UCSD-AML1 (cell line): ENCODE measurements around the gene IFIT1.
"Not testable (repeated sequence)": the region's sequence is repeated elsewhere in the genome, so short reads cannot be mapped to it uniquely, and the experiment has no call there.

Source experiments
- DNase-seq: peaks from one replicate; lab custom pipeline; 2025; ENCODE audit not compliant: unreplicated experiment; lab: John Stamatoyannopoulos, UW

The IFIT1 gene

DNA sequence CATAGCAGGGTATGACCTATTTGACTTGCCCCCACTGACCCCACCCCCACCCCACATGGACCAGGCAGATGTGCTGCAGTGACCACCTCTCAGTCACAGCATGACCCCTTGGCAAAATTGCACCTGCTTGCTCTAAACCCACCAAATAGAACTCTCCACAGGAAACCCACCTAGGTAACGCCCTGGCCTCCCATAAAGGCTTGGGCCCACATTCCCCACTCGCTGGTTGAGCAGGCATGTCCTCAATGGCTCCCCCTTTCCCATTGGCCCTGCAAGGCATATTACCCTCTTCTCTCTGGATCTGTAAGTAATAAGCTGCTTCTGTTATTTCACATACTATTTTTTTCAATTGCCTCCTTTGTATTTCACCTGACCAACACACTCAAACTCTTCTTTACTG, 2.7 kb downstream of the IFIT1 start:
- no peak for DNase-seq

DNA sequence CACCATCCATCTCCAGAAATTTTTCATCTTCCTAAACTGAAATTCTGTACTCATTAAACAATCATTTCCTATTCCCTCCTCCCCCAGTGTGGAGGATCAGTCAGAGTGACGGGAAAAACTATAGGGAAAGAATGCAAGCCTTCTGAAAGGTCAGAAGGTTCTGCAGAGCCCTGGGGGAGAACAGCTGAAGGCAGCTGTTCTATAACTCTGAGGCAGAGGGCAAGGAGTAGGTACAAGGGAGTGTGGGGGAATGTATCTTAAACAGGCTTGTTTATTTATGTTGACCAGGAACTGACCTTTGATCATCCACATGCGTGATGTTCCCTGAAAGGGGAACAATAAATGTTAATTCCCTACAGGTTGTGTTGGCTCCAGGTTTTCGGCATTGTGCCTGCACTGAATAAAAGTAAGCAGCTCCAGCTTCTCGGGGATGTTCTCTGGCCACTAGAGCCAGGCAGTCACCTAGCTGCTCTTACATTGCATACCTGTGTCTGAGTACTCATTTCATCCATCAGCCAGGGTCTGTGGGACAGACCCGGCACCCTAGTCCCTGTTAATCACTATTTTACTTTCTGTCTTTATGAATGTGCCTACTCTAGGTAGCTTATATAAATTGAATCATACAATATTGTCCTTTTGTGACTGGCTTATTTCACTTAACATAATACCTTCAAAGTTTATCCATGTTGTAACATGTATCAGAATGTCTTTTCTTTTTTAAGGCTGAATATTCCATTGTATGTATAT, 5.8 kb downstream of the IFIT1 start:
- DNase-seq, result no peak

DNA sequence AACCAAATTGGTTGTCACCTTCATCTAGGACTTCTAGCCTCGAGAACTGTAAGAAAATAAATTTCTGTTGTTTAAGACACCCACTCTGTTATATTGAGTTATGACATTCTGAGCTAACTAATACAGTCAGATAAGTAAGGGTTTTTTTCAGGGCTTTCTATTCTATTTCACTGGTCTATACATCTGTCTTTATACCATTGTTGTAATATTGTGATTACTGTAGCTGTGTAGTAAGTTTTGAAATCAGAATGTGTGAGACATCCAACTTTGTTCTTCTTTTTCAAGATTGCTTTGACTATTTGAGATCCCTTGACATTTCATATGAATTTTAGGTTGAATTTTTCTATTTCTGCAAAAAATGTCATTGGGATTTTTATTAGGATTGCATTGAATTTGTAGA, 7.5 kb downstream of the IFIT1 start:
- DNase-seq, result no peak

DNA sequence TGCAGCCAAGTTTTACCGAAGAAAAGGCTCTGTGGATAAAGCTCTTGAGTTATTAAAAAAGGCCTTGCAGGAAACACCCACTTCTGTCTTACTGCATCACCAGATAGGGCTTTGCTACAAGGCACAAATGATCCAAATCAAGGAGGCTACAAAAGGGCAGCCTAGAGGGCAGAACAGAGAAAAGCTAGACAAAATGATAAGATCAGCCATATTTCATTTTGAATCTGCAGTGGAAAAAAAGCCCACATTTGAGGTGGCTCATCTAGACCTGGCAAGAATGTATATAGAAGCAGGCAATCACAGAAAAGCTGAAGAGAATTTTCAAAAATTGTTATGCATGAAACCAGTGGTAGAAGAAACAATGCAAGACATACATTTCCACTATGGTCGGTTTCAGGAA, 10.6 kb downstream of the IFIT1 start:
- no peak for DNase-seq

DNA sequence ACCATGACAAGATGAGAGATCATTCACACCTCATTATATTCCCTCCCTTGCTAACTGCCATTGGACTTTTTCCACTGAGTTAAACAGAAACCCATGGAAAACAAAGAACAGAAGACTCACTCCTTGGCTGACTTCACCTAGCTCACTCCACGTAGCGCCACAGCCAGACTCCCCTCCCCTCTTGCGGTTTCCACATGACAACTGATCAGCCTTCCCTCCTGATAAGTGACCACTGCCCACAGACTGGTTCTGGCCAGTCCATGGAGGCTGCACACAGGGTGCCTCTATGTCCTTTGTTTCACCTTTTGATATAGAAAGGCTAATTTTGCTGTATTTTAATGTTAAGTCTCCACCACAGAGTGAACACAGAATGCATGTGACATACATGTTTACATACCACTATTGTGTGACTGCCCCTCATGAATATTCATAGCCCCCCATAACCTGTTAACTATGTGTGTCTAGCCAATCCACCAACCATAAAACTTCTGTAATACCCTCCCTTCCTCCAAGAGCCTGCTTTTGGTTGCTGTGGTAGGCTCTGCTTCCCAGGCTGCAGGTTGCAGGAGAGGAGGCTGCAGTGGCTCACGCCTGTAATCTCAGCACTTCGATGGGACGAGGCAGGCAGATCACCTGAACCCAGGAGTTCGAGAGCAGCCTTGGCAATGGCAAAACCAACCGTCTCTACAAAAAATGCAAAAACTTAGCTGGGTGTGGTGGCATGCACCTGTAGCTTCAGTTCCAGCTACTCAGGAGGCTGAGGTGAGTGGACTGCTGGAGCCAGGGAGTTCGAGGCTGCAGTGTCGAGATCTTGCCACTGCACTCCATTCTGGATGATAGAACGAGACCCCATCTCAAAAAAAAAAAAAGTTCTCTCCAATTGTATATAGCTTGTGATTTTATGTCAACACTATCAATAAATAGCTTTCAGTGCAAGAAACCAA, 12.0 kb downstream of the IFIT1 start:
- no peak for DNase-seq

DNA sequence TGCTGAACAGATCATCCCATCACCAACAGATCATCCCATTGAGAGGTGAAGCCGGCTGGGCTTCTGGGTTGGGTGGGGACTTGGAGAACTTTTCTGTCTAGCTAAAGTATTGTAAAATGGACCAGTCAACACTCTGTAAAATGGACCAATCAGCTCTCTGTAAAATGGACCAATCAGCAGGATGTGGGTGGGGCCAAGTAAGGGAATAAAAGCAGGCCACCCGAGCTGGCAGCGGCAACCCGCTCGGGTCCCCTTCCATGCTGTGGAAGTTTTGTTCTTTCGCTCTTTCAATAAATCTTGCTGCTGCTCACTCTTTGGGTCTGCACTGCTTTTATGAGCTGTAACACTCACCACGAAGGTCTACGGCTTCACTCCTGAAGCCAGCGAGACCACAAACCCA, 13.8 kb downstream of the IFIT1 start:
- not testable (repeated sequence) for DNase-seq

DNA sequence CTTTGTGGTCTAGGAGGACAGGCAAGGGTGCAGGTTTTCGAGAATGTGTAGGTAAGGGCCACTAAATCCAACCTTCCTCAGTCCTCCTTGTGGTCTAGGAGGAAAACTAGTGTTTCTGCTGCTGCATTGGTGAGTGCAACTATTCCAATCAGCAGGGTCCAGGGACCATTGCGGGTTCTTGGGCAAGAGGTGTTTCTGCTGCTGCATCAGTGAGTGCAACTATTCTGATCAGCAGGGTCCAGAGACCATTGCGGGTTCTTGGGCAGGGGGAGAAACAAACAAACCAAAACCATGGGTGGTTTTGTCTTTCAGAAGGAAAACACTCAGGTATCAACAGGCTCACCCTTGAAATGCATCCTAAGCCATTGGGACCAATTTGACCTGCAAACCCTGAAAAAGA, 15.4 kb downstream of the IFIT1 start:
- not testable (repeated sequence) for DNase-seq

DNA sequence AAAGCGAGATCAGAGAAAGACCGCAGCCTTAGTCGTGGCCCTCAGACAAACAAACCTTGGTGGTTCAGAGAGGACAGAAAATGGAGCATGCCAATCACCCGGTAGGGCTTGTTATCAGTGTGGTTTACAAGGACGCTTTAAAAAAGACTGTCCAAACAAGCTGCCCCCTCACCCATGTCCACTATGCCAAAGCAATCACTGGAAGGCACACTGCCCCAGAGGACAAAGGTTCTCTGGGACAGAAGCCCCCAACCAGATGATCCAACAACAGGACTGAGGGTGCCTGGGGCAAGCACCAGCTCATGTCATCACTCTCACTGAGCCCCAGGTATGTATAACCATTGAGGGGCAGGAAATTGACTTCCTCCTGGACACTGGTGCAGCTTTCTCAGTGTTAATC, 16.9 kb downstream of the IFIT1 start:
- DNase-seq, result not testable (repeated sequence)

DNA sequence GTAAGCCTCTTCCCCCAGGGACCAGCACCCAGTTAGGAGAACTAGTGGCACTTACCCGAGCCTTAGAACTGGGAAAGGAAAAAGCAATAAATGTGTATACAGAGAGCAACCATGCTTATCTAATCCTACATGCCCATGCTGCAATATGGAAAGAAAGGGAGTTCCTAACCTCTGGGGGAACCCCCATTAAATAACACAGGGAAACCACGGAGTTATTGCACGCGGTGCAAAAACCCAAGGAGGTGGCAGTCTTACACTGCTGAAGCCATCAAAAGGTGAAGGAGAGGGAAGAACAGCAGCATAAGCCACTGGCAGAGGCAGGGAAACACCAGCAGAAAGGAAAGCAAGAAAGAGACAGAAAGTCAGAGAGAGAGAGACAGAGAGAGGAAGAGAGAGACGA, 18.1 kb downstream of the IFIT1 start:
- not testable (repeated sequence) for DNase-seq

DNA sequence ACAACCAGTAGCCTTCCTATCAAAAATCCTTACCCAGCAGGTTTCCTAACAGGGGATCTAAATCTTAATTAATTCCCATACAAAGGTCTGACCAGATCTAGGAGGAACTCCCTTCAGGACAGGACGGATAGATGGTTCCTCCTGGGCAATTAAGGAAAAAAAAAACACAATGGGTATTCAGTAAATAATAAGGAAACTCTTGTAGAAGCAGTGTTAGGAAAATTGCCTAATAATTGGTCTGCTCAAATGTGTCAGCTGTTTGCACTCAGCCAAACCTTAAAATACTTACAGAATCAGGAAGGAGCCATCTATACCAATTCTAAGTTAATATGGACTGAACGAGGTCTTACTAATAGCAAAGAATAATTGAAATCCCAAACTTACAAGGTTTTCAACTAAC, 18.7 kb downstream of the IFIT1 start:
- not testable (repeated sequence) for DNase-seq

DNA sequence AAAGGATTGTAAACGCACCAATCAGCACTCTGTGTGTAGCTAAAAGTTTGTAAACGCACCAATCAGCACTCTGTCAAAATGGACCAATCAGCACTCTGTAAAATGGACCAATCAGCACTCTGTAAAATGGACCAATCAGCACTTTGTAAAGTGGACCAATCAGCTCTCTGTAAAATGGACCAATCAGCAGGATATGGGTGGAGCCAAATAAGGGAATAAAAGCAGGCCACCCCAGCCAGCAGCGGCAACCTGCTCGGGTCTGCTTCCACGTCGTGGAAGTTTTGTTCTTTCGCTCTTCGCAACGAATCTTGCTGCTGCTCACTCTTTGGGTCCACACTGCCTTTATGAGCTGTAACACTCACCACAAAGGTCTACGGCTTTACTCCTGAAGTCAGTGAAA, 19.9 kb downstream of the IFIT1 start:
- DNase-seq, result not testable (repeated sequence)

DNA sequence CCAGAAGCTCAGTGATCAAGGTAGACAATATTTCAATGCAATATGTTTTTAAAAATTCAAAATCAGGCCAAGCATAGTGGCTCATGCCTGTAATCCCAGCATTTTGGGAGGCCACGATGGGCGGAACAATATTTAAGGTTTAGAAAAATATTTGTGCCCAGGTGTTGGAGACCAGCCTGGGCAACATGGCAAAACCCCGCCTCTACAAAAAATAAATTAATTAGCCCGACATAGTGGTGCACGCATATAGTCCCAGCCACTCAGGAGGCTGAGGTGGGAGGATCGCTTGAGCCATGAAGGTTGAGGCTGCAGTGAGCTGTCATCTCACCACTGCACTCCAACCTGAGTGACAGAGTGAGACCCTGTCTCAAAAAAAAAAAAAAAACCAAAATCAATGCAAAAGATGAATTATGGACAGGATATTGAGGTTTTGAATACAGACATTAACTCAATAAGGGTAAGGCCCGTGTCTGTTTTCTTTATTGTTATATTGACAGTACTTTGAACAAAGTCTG, 21.0 kb downstream of the IFIT1 start:
- no peak for DNase-seq

DNA sequence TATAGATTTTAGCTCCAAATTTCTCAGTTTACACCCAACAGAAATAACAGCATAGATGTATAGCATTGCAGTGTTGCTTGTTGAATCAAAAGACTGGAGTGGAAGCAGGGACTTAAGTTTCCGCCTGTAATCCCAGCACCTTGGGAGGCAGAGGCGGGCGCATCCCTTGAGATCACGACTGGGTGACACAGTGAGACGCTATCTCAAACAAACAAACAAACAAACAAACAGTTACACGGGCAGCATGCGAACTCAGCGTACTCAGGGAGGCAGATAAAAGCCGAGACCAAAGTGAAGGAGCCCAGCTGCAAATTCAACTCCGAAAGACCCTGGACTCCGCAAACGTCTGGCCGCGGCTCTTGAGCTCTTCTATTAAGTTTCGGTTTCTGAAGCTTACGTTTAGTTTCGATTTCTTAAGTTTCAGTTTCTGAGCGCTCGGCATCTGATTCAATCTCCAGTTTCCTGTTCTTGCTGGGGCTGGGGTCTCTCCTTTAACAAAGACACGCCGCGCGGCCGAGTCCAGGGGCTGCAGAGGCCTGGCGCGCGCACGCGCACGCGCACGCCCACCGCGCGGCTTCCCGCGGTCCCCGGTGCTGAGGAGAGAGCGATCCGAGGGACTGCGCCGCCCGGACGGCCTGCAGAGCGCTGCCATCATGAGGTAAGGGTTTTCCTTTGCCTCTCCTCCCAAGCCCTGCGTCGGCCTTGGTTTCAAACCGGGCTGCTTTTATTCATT, 21.9 kb downstream of the IFIT1 start, which contains the start of gene IFIT5:
TSS of gene IFIT5 (plus strand) at position 423 of the 733 bp plus-strand sequence. CDS start at position 654, 231 bp downstream.
- peak; percentile 77 for DNase-seq

DNA sequence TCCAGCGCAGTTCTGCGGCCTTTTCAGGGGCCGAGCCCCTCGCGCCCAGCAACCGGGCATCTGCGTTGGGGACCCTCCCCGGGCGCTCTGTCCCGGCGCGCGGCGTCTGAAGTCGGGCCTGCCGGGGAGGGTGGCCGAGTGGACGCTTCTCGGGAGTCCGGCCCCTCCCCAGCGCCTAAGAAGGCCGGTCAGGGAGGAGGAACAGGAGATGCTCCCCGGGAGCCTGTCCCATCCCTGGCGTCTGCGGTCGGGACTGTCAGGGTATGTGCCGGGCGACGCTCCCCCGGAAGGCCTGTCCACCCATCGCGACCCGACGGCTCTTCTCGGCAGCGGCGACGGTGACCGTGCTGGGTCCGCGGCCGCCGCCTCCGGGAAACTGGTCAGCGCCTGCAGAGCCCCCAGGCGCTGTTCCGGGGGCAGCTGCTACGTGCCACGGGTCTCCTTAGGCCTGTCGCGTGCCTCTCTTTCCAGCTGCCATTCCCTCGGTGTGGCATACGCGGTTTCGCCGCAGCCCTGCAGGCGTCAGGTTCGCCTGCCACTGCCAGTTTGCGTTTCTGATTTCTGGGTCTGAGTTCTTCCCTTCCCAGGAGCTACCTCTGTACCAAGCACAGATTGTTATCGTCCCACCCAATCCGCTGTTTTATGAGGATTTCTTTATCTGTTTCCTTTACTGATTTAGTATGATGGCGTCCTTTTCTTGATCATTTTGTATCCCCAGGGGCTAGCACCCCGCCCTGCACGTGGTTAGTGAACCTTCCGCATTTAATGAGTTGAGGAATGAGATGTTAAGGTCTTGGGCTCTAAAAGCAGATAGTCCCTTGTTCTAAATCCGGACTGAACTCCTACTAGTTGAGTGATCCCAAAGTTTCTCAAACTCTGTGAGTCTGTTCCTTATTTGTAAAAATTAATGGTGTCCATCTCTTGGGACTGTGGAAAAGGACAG, 22.7 kb downstream of the IFIT1 start:
- DNase-seq, result peak; percentile 73

DNA sequence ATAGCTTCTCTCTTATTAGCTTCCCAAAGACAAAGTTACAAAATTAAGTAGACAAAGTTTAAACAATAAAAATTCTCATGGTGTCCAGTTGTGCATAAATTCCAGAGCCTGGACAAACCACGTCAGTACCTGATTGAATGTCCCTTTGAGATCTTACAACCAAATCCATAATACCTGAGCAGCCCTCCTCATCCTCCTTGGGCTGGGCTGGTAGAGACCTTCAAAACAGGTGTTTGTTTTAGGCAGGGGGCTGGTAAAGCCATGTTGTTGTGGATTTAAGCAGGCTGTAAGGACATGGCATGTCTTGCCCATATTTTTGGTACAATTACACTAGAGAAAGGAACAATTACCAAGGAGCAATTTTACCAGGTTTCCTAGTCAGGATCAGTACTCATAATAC, 24.0 kb downstream of the IFIT1 start:
- no peak for DNase-seq

DNA sequence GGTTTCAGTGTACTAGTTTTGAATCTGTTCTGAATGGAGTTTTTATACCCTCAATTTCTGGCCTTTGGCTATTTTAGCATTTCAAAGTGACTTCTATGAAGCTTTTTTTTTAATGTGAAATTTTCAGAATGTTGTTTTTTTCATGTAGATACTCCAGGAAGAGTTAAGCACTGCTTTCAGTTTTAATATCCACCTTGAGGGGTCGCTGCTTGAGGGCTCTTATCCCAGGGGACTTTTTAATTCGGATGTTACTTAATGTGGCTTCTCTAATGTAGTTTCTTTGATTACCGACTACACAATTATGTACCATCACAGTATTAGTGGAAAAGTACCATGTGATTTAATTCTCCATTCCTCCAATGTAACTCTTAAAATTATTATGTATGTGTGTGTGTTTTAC, 27.1 kb downstream of the IFIT1 start:
- DNase-seq, result no peak

DNA sequence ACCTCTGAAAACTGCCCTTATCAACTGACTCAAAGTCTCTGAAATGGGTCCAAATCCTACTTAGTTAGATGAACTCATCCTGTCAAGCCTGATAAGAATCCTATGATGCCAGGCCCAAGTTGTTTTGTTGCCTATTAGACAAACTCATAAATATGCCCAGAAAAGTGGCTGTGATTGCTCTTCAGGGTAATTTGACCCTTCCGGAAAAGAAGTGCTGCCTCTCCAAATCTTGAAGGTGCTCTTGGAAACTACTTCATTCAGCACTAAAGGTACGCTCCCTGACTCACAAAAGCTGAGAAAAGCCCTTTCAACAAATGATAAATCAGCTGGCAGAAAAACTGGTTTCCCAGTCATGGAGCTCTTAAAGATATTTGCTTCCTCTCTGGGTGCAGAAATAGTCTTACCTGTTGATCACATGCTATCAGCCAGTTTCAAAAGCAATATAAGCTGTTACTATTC, 28.6 kb downstream of the IFIT1 start:
- no peak for DNase-seq

DNA sequence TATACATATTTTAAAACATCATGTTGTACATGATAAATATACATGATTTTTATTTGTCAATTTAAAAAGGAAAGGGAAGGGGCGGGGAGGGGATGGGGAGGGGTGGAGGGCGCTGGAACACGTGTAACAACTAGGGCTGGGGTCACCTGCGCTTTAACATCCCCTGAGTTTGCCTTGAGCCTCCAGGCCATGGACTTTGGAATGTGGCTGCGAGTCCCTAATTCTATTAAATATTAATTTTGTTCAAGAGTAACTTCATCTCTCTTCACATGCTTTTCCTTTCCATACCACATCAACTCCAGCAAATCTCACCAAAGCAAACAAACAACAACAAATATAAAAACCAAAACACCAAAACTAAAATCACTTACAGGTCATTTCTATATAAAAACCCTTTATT, 32.6 kb downstream of the IFIT1 start:
- DNase-seq, result no peak

DNA sequence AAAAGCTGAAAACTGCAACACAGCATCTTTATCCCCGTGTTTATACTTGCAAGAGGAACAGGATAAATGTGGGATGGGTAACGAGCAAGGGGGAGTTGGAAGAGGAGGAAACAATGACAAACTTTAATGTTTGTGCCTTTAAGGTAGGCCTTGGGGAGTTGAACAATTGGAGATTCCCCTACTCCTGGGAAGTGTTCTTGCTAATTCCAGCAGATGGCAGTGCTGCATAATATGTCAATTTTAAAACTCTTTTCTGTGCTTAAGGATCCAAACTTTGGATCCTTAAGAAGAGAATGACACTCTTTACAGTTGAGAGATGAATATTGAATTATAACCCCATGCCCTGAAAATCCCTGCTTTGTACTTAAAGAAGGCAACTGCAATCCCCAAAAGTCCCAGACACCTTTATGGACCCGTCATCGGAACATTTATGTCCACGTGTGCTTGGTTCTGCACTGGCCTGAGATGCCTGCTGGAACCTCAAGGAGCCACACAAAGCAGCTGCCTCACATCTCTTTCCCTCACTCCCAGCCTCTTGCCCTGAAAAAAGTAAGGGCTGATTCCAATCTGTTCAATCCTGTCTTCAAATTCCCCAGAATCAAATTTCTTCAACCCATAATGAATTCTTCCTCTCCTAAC, 33.9 kb downstream of the IFIT1 start:
- no peak for DNase-seq
